GM21825 (cell line): ENCODE results near the gene MEF2B.
A peak's percentile ranks its signal among the peaks of the same experiment; 100 is the strongest.
"Not testable (repeated sequence)": the region's sequence is repeated elsewhere in the genome, so short reads cannot be mapped to it uniquely, and the experiment has no call there.

ENCODE experiments used
- ATAC-seq: cut with Tn5 transposase; IDR thresholded peaks from one replicate; pipeline ENCODE4 v1.9.1; 2021; ENCODE audit warnings: mild to moderate bottlenecking, moderate library complexity; ENCODE audit not compliant: unreplicated experiment

Gene MEF2B

GRCh38 chr19:19157808-19158207 is 12.3 kb downstream of the MEF2B start:
- no peak for ATAC-seq

GRCh38 chr19:19155495-19156219 is 14.4 kb downstream of the MEF2B start:
- ATAC-seq: peak; percentile 56

- ATAC-seq: no peak
Measured at GRCh38 chr19:19154768-19155494, 15.1 kb downstream of the MEF2B start.

GRCh38 chr19:19152668-19153384 is 17.2 kb downstream of the MEF2B start:
- ATAC-seq: no peak

GRCh38 chr19:19151418-19151817 is 18.6 kb downstream of the MEF2B start:
- ATAC-seq: no peak

- no peak for ATAC-seq
Measured at GRCh38 chr19:19149435-19149834, 20.6 kb downstream of the MEF2B start.

GRCh38 chr19:19148504-19148903 is 21.6 kb downstream of the MEF2B start:
- not testable (repeated sequence) for ATAC-seq

DNA sequence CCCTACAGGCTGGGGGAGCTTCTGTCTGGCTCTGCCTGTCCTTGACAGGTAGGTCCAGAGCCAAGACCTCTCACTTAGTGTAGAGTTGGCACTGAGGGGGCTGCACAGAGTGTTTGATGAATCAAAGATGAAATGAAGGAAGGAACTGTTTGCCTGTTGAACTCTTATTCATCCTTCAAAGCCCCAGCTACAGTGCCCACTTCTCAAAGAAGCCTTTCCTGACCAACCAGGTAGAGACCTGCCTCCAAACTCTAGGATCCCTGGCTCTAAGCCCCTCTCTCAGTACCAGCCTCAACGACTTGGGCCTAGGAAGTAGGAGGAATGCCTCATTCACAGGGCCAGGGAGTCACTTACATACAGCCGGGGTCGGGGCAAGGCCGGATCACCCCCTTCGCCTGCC is 22.7 kb downstream of the MEF2B start:
- no peak for ATAC-seq

DNA sequence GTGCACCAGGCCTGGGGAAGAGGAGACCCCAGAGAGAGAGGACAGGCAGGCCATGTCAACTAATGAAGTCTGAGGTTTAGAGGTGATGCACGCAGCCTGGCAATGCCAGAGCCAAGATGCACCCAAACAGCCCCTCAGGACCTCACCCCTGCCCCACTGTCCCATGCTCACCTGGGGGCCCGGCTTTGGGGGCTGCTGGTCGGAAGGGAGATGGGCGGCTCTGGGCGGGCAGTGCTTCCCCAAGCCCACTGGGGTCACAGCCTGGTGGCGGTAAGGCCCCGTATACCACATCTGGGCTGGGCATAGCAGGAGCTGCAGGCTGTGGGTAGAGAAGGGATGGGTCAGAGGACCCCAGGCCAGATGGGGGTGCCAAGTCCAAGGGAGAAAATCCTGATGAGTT is 23.2 kb downstream of the MEF2B start:
- ATAC-seq: no peak

DNA sequence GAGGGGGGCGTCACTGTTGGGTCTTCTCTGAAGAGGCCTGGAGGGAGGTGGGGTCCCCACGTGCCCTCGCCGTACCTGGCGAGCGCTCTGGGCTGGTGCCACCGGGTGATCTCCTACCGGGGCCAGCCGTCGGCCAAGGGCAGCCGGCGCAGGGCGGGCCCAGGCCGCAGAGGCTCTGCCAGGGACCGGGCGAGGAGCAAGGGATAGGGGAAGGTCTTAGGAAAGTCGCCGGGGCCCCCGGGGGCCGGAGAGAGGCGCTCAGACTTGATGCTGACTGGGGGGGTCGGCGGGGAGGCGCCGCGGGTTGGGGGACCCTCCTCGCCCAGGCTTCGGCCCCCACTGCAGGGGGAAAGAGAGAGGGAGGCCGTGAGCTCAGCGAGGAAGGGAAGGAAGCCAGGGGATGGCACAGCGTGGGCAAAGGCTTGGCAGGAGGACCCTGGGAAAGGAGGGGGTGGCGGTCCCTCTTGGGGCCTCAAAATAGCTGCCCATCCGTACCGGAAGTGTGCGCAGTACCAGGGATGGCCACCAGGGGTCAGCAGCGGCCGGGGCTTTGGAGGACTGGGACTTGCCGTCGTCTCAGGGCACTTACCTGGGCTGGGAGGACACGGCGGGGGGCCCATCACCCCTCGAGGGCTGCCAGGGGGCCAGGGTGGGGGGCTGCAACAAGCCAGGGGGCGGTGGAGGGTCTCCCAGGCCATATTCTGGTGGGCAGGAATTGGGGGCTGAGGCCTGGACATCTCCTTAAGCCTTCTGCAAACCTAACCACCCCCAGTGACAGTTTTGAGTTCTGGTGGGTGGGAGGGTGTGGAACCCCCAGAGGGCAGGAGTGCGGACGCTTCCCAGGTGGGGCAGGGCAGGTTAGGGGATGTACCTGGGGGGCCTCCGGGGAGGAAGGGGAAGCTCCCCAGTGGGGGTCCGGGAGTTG is 24.1 kb downstream of the MEF2B start:
- ATAC-seq: no peak

- ATAC-seq: no peak
Measured at GRCh38 chr19:19145281-19145680, 24.8 kb downstream of the MEF2B start.

DNA sequence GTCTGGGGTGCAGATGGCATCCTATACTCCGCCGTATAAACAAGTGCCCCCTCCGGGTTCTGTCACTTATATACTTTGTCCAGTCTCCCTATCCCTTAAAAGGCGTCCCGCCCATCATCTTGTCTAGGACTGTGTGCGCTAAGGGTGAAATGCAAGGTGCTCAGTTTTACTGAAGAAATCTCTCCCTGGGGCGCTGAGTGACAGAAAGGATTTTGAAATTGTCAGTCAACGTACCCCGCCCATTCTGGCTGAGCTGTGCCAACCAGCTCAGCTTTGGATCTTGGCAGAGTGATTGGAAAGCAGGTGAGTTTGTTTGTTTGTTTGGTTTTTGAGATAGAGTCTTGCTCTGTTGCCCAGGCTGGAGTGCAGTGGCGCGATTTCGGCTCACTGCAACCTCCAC is 27.7 kb downstream of the MEF2B start:
- ATAC-seq: no peak

DNA sequence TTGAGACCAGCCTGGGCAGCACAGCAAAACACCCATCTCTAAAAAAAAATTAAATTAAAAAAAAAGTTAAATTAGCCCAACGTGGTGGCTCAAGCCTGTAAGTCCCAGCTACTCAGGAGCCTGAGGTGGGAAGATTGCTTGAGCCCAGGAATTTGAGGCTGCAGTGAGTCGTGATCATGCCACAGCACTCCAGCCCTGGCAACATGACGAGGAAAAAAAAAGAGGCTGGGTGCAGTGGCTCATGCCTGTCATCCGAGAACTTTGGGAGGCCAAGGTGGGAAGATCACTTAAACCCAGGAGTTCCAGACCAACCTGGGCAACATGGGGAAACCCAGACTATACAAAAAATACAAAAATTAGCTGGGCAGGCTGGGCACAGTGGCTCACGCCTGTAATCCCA is 29.6 kb downstream of the MEF2B start:
- no peak for ATAC-seq

DNA sequence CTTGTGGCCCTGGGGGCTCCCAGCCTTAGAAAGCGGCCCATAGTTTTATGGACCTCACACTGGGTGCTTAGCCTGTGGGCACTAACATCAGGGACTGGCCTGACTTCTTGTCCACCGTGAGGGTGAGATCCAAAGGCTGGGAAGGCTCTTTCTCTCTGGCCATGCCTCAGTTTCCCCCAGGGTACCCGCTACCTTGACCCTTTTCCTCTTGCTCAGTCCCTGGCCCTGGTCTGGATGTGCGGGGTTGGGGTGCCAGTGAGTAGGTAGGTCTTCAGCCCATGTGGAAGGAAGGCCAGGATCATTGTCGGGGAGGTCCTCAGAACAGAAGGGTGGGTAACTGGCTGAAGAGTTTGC is 30.2 kb downstream of the MEF2B start:
- ATAC-seq: no peak

GRCh38 chr19:19138109-19138981 is 31.7 kb downstream of the MEF2B start, which contains the start of gene TMEM161A:
TSS of gene TMEM161A (minus strand) at chr19:19138478. CDS start at chr19:19138428, 50 bp downstream.
- peak; percentile 97 for ATAC-seq

GRCh38 chr19:19137556-19138108 is 32.4 kb downstream of the MEF2B start:
- no peak for ATAC-seq

GRCh38 chr19:19135713-19136112 is 34.4 kb downstream of the MEF2B start:
- not testable (repeated sequence) for ATAC-seq

- no peak for ATAC-seq
Measured at GRCh38 chr19:19134687-19135158, 35.3 kb downstream of the MEF2B start.

GRCh38 chr19:19133985-19134384 is 36.1 kb downstream of the MEF2B start:
- no peak for ATAC-seq
